Gastroesophageal sphincter (tissue), 3 donors: ENCODE data around the gene ANKRD36.
"Not testable (repeated sequence)": the region's sequence is repeated elsewhere in the genome, so short reads cannot be mapped to it uniquely, and the experiment has no call there.

Source experiments
- CTCF ChIP-seq, 4 experiments: fragments of 200-600 bp in 2 of 4; fragments of 450-650 bp in 2 of 4; sonication (generic) in 1 of 4; IDR thresholded peaks; one replicate each; pipeline ENCODE4 v1.5.1; 2017 to 2019; ENCODE audit warnings: antibody characterized with exemption in 4 of 4, mild to moderate bottlenecking in 2 of 4, moderate library complexity in 2 of 4
- POLR2AphosphoS5 ChIP-seq: sonication (generic); formaldehyde crosslinking; IDR thresholded peaks from one replicate; pipeline ENCODE4 v1.6.1; 2017; ENCODE audit warnings: antibody characterized with exemption

DNA sequence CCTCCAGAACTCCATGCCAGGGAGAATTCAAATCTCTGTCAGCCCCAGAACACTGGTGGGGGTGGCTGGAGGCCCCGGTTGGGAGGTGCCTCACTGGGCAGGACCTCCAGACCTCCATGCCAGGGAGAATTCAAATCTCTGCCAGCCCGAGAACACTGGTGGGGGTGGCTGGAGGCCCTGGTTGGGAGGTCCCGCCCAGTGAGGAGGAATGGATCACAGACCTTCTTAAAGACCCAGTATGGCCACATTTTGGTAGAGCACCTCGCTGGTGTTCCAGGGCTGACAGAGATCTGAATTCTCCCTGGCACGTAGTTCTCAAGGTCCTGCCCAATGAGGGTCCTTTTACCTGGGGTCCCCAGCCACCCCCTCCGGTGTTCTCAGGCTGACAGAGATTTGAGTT lies 153.5 kb downstream of the ANKRD36 start:
- not testable (repeated sequence) for TF ChIP-seq CTCF (IDR thresholded peaks at IDR 0.05); POLR2AphosphoS5
